Keratinocyte (primary cell): ENCODE measurements around the gene STX3.

Experiments used
- EZH2 ChIP-seq: IDR thresholded peaks from one replicate; pipeline ENCODE4 v1.6.1; 2012; ENCODE audit warnings: inconsistent platforms, mild to moderate bottlenecking, low read length, moderate library complexity
- TF ChIP-seq, protein P1 (sequence below), 3 experiments: IDR thresholded peaks in 1 of 3; conservative IDR thresholded peaks in 1 of 3; optimal IDR thresholded peaks in 1 of 3; 2 replicates in 2 of 3; 3 replicates in 1 of 3; pipeline versions ENCODE3 to v1.5.1; 2011; ENCODE audit warnings: low read length in 3 of 3, mild to moderate bottlenecking in 3 of 3, moderate library complexity in 2 of 3, control low read depth in 1 of 3, inconsistent platforms in 1 of 3; ENCODE audit not compliant: insufficient read depth in 2 of 3; ENCODE audit errors: extremely low read depth in 1 of 3

- TF ChIP-seq, protein P1, sequence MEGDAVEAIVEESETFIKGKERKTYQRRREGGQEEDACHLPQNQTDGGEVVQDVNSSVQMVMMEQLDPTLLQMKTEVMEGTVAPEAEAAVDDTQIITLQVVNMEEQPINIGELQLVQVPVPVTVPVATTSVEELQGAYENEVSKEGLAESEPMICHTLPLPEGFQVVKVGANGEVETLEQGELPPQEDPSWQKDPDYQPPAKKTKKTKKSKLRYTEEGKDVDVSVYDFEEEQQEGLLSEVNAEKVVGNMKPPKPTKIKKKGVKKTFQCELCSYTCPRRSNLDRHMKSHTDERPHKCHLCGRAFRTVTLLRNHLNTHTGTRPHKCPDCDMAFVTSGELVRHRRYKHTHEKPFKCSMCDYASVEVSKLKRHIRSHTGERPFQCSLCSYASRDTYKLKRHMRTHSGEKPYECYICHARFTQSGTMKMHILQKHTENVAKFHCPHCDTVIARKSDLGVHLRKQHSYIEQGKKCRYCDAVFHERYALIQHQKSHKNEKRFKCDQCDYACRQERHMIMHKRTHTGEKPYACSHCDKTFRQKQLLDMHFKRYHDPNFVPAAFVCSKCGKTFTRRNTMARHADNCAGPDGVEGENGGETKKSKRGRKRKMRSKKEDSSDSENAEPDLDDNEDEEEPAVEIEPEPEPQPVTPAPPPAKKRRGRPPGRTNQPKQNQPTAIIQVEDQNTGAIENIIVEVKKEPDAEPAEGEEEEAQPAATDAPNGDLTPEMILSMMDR (optimal IDR thresholded peaks at IDR 0.05 in 1 of 3, IDR thresholded peaks at IDR 0.05 in 1 of 3, conservative IDR thresholded peaks at IDR 0.05 in 1 of 3; ENCODE audit: extremely low read depth in 1 of 3, insufficient read depth in 2 of 3, low read length in 3 of 3), result peak in 1 of 3 experiments; percentile 3
- TF ChIP-seq EZH2, result no peak
Observed at GRCh38 chr11:59755701-59756557, 753 bp downstream of the STX3 start.
